HG03039 (cell line): Measurements from ENCODE around the gene HERPUD2.
"Not testable (repeated sequence)": the region's sequence is repeated elsewhere in the genome, so short reads cannot be mapped to it uniquely, and the experiment has no call there.

Source experiments
- ATAC-seq: cut with Tn5 transposase; IDR thresholded peaks from one replicate; pipeline ENCODE4 v1.9.1; 2021; ENCODE audit warnings: mild to moderate bottlenecking, moderate library complexity; ENCODE audit not compliant: unreplicated experiment

HERPUD2 gene

DNA sequence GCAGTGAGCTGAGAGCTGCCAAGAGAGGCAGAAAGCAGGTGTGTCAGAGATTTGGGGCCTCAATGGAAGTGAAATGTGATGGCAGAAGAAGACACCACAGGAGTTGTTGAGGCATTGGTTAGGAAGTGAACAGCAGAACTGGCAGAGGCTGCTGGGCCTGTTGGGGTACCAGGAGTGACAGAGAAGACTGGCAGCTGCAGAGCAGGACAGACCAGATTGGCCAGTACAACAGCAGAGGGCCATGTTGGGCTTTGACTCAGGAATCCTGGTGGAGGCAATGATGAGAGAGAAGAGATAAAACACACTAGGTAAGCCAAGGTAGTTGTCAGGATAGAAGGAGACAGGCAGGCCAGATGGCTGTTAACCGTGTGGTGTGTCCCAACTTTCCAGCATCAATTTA is 19.9 kb upstream of the HERPUD2 start:
- ATAC-seq = no peak

- ATAC-seq = no peak
These were observed 19.5 kb upstream of the HERPUD2 start for GRCh38 chr7:35714407-35714806.

GRCh38 chr7:35712563-35713226 is 17.8 kb upstream of the HERPUD2 start:
- ATAC-seq = no peak

GRCh38 chr7:35707422-35707821 is 12.5 kb upstream of the HERPUD2 start:
- no peak for ATAC-seq

DNA sequence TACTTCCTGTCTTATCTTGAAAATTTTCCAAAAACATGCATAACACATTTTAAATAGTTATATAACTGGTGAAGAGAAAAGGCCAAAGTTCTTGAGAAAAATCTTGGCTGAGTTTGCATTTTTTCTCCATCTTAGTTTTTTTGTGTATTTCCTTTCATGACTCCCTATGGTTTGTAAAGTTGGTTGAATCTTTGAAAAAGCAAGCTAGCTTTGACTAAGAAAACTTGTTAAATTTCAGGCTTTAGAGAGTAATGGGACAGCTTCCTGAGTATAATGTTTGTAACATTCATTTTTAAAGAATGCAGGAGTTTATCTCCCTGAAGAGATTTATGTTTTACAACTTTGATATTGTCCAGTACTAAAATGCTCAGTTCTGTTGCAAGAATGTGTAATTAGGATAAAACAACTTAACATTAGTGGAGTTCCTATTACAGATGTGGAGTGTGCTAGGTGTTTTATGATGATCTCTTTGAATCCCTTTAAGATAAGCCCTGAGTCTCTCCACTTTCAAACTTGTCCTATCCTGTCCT is 11.1 kb upstream of the HERPUD2 start:
- ATAC-seq = no peak

GRCh38 chr7:35704261-35704660 is 9.3 kb upstream of the HERPUD2 start:
- ATAC-seq = no peak

- no peak for ATAC-seq
These were observed 7.6 kb upstream of the HERPUD2 start for GRCh38 chr7:35702541-35702940.

DNA sequence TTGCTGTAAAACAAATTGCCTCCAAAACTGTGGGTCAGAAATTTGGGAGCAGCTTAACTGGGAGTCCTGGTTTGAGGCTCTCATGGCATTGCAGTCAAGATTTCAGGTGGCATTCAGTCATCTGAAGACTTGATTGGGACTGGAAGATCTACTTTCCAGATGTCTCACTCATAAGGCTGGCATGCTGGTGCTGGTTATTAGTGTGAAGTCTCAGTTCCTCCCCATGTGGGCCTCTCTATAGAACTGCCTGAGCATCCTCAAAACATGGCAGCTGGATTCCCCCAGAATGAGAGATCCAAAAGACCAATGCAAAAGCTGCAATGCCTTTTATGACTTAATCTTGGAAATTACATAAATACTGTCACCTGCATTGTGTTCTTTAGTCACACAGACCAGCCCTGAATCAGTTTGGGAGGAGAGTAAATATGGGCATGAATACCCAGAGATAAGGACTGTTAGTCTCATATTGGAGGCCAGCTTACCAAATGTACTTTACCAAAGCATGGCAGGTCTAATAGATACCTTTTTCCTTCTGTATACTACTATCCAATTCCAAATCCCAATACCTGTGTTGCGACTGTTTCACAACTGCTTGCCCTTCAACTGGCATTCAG is 6.5 kb upstream of the HERPUD2 start:
- ATAC-seq = peak; percentile 82

DNA sequence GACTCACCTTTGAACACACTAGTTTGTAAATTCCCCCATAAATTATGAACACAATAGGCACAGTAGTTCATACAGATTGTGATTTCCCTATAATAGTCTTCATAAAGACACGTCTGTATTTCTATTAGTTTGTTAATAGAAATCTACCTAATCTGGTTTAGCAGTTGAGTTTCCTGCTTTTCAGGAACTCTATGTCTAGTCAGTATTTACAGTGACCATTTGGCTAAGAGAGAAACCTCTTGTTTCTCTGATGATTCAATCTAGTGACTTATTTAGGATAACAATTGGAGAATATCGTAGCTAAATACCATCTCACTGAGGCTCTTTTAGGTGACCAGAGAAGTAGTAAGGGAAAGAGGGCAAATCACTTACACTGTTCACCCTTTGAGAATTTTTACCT is 5.9 kb upstream of the HERPUD2 start:
- ATAC-seq = no peak

DNA sequence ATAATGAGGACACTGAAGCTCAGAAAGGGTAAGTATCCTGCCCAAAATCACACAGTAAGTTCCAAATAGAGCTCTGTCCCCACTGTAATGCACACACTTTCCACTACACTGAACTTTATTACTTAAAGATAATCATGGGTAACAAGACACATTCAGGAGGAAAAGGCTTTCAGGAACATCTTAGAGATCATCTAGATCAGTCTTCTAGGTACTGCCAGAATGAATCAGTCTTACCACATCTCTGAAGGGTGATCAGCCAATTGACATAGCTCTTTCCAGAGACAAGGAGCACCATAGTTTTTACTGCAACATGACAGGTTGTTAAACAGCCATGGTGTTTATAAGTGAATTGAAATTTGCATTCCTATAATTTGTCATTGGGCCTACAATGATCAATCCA is 5.4 kb upstream of the HERPUD2 start:
- no peak for ATAC-seq

- ATAC-seq = no peak
These were observed 4.9 kb upstream of the HERPUD2 start for GRCh38 chr7:35699796-35700305.

- not testable (repeated sequence) for ATAC-seq
These were observed 3.4 kb upstream of the HERPUD2 start for GRCh38 chr7:35698382-35698781.

DNA sequence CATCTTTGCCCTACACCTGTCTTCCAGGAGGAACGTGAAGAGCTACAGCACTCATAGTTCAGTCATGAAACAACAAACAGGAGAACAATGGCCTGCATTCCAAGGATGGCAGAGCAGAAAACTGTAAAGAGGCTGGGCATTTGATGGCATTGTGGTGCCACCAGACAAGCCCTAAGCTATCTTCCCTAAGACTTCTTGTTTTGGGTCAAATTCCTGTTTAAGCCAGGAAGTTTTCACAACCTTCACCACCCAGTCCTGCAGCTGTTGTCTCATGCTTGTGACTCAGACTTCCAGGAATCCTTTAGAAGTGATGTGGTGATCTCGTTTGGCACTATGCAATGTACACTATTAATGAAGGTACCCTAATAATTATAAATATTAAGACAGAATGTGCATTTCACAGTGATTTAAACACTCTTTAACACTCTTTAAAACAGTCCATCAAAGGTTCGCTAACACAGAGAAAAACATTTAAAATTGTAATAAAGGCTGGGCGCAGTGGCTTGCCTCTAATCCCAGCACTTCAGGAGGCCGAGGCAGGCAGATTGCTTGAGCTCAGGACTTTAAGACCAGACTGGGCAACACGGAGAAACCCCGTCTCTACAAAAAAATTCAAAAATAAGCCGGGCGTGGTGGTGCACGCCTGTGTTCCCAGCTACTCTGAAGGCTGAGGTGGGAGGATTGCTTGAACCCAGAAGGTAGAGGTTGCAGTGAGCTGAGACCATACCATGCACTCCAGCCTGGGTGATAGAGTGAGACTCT is 2.7 kb upstream of the HERPUD2 start:
- ATAC-seq = no peak

GRCh38 chr7:35695987-35696386 is 1.1 kb upstream of the HERPUD2 start:
- no peak for ATAC-seq

DNA sequence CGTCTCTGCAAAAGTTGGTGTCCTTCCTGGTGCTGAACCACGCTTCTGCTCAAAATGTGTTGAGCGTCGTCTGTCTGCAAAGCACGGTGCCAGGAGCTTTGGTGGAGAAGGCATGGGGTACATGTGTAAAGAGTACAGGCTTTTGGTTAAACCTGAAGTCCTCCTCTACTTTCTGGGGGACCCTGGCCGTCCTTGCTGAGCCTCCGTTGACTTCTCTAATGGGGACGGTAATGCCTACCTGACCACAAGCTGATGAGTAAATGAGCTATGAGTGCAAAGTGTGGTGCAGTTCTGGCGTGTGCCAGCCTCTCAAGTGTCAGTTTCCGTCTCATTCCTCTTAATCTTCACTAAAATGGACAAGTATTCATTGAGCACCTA is 527 bp upstream of the HERPUD2 start:
- peak; percentile 4 for ATAC-seq

DNA sequence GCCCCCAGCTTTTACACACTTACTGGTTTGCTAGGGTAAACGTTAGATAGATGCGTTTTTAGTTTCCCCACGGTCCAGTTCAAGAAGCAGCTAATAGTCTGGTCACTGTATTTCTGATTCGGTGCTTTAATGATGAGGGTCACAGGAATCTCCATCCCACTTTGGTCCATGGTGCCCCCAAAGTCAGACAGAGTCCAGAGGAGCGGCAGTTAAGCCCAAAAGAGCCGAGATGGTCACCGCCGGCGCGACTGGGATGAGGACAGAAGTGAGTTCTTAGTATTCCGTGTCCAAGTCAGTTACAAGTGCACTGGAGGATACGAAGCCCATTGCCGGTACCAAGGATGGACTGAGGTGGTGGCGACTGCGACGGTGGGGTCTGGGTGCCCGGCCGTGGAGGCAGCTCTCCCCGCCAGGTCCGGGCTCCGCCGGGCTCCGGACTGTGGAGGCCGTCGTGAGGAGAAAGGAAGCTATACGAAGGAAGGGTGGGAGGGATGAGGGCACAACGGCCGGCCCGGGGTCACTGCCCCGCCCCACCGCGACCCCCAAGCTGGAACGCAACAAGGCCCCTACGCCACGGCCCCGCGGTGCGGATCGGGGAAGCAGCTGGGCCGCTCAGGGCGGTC is 663 bp downstream of the HERPUD2 start:
- ATAC-seq = peak; percentile 6

DNA sequence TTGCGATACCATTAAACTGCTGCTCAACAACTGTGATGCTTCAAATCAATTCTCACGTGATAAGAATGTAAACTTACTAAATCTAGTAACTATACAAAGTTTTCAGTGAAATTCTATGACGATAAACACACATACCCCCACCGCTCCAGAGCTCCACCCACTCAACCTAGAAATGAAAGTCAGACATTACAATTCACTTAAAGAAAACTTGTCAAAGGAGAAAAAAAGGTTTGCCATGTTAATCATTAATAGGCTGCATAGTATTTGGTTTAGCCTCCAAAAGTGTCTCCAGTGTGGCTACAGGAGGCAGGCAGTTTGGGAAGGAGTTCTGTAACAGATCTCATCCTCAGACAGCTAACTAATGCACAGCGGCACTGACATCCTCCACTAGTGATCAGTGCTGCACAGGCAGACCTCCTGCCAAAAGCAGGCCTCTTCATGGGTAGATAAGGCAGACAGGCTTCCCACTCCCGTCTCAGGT is 3.1 kb downstream of the HERPUD2 start:
- no peak for ATAC-seq

DNA sequence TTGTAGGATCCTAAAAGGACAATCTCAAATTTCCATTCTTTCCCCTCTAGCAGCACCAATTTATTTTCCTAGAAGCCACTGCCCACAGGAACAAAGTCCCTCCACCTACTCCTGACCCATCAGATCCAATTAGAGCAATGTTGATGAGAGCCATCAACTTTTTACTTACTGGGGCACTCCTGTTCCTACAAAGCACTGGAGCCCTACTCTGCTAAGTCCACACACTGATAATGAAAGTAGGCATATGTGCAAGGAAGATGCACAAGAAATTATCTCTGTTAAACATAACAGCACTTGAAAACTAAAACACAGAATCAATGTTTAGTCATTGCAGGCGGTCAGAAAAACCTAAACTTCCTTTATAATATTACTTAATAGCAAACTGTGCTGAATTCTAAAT is 3.6 kb downstream of the HERPUD2 start:
- ATAC-seq = no peak

GRCh38 chr7:35690614-35691013 is 4.3 kb downstream of the HERPUD2 start:
- not testable (repeated sequence) for ATAC-seq

GRCh38 chr7:35685781-35686180 is 9.2 kb downstream of the HERPUD2 start:
- no peak for ATAC-seq
